GM12801 (cell line): ENCODE results near the gene ZNF195.

Experiments
- CTCF ChIP-seq: IDR thresholded peaks from one replicate; pipeline ENCODE4 v1.5.1; 2011; ENCODE audit warnings: control low read depth; ENCODE audit not compliant: insufficient read length; ENCODE audit errors: extremely low read depth

The ZNF195 gene

GRCh38 chr11:3378426-3379423 is at the start of gene ZNF195:
Gene ZNF195 (minus strand): TSS chr11:3379146. CDS start chr11:3379040, 106 bp downstream.
- TF ChIP-seq CTCF = no peak

DNA sequence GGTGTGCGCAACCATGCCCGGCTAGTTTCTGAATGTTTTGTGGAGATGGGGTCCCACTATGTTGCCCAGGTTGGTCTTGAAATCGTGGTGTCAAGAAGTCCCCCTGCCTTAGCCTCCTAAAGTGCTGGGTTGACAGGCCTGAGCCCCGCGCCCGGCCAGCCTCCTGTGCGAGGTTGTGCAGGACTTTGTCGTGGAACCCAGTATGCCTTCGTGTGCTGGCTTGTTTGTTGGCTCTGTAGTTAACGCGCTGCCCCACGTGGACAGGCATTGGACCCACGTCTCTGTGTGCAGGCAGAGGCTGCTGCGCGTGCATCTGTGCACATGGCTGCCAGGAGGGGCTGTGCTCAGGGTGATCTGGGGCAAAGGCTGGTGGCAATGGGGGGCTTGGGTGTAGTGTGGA is 33.9 kb upstream of the ZNF195 start:
- no peak for TF ChIP-seq CTCF

DNA sequence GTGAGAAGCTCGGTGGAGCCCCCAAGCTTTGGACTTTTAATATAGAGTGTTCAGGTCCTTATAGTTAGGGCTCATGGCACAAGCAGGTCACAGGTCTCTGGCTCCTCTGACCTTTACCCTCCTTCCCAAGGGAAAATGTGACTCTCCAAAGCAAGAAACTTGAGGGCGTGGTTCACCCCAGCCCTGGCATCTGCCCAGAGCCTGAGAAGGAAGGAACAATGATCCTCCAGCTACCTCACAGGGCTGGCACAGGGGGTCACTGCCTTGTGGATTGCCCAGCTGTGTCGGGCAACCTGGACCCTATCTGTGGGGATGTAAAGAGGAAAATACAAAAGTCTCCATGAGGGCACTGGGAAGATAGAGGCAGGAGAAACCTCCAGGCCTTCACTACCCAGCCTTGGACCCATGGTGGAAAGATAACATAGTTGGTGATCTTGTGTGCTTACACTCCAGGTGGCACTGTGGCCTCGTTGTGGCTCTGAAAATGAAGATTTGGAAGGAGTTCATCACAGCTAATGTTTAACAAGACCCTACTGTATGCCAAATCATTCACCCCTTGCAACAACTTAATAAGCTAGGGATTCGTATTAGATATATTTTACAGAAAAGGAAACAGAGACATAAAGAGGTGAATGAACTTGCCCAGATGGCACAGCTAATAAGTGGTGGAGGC is 3.8 kb upstream of the ZNF195 start:
- no peak for TF ChIP-seq CTCF

GRCh38 chr11:3381794-3382193 is 2.8 kb upstream of the ZNF195 start:
- no peak for TF ChIP-seq CTCF

- TF ChIP-seq CTCF = no peak
These were observed 2.0 kb upstream of the ZNF195 start for GRCh38 chr11:3380706-3381545.

- no peak for TF ChIP-seq CTCF
These were observed 3.4 kb downstream of the ZNF195 start for GRCh38 chr11:3375552-3375951.

DNA sequence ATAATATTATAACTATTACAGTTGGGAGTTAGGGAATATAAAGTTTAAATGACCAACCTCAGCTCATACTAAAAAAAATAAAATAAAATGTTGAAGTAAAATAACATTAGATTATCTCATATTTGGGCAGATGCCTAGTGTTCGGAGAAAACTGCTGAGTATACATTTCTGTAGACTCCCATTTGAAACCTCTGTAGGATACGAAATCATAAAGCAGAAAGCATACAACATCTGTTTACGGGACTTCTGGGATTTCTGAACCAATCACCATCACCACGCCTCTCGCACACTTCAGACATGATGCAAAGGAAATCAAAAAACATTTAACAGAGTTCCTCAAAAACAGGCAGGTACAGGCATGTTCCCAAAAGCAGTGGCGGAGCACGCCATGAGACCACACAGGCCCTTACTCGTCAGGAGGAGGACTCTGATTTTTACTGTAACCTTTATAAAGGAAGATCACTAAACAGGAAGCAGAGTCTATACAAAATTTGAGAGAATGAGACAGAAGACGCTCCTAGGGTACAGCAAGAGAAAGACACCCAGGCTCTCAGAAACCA is 8.6 kb downstream of the ZNF195 start:
- TF ChIP-seq CTCF = no peak
